ENCODE results near the gene TMEM271. TPM values are rescaled to one million over a fixed set of nuclear protein-coding genes. Genes with fewer than 3 reads are reported as not detected.
"Not testable (repeated sequence)": the region's sequence is repeated elsewhere in the genome, so short reads cannot be mapped to it uniquely, and the experiment has no call there.

Gene TMEM271
- total and polyA plus RNA-seq, 2 donors (not counting 3 experiments of a cell fraction or from before 2014, with no cell fraction given), result not detected

DNA sequence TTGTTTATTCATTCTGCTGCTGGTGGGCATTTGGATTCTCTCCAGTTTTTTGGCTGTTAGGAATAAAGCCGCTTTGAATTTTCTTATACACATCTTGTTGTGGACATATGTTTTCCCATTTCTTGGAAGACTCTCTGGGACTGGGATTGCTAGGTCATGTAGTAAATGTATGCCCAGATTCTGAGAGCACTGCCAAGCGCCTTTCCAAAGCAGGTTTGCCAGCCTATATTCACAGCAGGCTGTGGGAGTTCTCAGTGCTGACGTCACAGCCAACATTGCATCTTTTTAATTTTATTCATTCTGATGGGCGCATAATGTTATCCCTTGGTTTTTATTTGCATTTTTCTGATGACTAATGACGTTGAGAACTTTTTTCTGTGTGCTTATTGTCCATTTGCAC, 24.1 kb downstream of the TMEM271 start:
- Histone ChIP-seq H3K79me2 (ENCODE audit: control insufficient read depth, insufficient read depth, low read length) (no peaks in the 10 kb centered on the region), H3K27ac (ENCODE audit: insufficient read depth, low read depth, low read length) (no peak overlapping the region), H4K20me1 (replicated peaks; ENCODE audit: control insufficient read depth, extremely low read depth, insufficient read depth, low read length) (no peaks in the 10 kb centered on the region), H3K4me1 (ENCODE audit: control insufficient read depth, extremely low read depth, insufficient read depth, low read length) (no peaks in the 10 kb centered on the region), H3K27me3 (ENCODE audit: control insufficient read depth in 2 of 2, insufficient read depth in 2 of 2, low read length in 2 of 2) (no peaks in the 10 kb centered on the region), H3K9me1 (replicated peaks; ENCODE audit: control insufficient read depth, extremely low read depth, insufficient read depth, low read length) (no peaks in the 10 kb centered on the region), H3K9ac (replicated peaks; ENCODE audit: extremely low read depth, insufficient read depth, low read length) (no peak overlapping the region), H3K9me3 (replicated peaks; ENCODE audit: control insufficient read depth, insufficient read depth, low read length) (no peaks in the 10 kb centered on the region), H2AFZ (ENCODE audit: low read depth, low read length) (no peak overlapping the region), H3K4me3 (replicated peaks in 1 of 3; ENCODE audit: insufficient read depth in 1 of 3, low read depth in 1 of 3, low read length in 3 of 3) (no peak overlapping the region), H3K36me3 (ENCODE audit: control insufficient read depth in 2 of 2, extremely low read depth in 1 of 2, insufficient read depth in 2 of 2, low read length in 2 of 2) (no peaks in the 10 kb centered on the region), H3K4me2 (ENCODE audit: insufficient read depth, low read length) (no peak overlapping the region)
- ChIA-PET POLR2A (no interaction called here), CTCF (no interaction called here)
- FAIRE-seq (no peak), DNase-seq (ENCODE audit: low read depth, low spot score) (no peak)
- dilution Hi-C loops (cut with MboI; ENCODE audit: extremely low pct_ligation_motif_present, low sequenced_read_pairs), result no loop called here
- TF ChIP-seq POLR2A (IDR thresholded peaks at IDR 0.05; ENCODE audit: low read depth, low read length) (no peak), POLR2AphosphoS5 (IDR thresholded peaks at IDR 0.05; ENCODE audit: insufficient read depth, low read depth, low read length) (no peak), GATA2 (IDR thresholded peaks at IDR 0.05; ENCODE audit: insufficient read depth, insufficient read length, low read depth, low read length) (no peak), JUN (IDR thresholded peaks at IDR 0.05; ENCODE audit: borderline replicate concordance, insufficient read depth, insufficient read length, low read depth) (no peak), FOS (IDR thresholded peaks at IDR 0.05; ENCODE audit: borderline replicate concordance, insufficient read depth, low read length) (no peak), EZH2 (IDR thresholded peaks at IDR 0.05; ENCODE audit: borderline replicate concordance, low read depth, low read length, severe bottlenecking) (no peak), MYC (IDR thresholded peaks at IDR 0.05; ENCODE audit: low read depth, low read length) (no peak)
- TF ChIP-seq, protein P1, sequence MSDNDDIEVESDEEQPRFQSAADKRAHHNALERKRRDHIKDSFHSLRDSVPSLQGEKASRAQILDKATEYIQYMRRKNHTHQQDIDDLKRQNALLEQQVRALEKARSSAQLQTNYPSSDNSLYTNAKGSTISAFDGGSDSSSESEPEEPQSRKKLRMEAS (IDR thresholded peaks at IDR 0.05; ENCODE audit: insufficient read depth, insufficient read length), result no peak
- TF ChIP-seq, protein P2, sequence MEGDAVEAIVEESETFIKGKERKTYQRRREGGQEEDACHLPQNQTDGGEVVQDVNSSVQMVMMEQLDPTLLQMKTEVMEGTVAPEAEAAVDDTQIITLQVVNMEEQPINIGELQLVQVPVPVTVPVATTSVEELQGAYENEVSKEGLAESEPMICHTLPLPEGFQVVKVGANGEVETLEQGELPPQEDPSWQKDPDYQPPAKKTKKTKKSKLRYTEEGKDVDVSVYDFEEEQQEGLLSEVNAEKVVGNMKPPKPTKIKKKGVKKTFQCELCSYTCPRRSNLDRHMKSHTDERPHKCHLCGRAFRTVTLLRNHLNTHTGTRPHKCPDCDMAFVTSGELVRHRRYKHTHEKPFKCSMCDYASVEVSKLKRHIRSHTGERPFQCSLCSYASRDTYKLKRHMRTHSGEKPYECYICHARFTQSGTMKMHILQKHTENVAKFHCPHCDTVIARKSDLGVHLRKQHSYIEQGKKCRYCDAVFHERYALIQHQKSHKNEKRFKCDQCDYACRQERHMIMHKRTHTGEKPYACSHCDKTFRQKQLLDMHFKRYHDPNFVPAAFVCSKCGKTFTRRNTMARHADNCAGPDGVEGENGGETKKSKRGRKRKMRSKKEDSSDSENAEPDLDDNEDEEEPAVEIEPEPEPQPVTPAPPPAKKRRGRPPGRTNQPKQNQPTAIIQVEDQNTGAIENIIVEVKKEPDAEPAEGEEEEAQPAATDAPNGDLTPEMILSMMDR (IDR thresholded peaks at IDR 0.05; ENCODE audit: extremely low read depth in 1 of 2, insufficient read depth in 1 of 2, low read depth in 1 of 2, low read length in 2 of 2), result no peak
- BruUV-seq (replicated peaks), result no TSS peak
- intact Hi-C loops (cut with micrococcal nuclease), result no loop called here

DNA sequence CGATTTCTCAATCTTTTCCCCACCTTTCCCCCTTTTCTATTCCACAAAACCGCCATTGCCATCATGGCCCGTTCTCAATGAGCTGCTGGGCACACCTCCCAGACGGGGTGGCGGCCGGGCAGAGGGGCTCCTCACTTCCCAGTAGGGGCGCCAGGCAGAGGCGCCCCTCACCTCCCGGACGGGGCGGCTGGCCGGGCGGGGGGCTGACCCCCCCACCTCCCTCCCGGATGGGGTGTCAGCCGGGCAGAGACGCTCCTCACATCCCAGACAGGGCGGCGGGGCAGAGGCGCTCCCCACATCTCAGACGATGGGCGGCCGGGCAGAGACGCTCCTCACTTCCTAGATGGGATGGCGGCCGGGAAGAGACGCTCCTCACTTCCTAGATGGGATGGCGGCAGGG, 25.8 kb downstream of the TMEM271 start:
- H2AFZ ChIP-seq (ENCODE audit: low read depth, low read length); H3K4me3 ChIP-seq (replicated peaks in 1 of 3; ENCODE audit: insufficient read depth in 1 of 3, low read depth in 1 of 3, low read length in 3 of 3); H3K9me1 ChIP-seq (replicated peaks; ENCODE audit: control insufficient read depth, extremely low read depth, insufficient read depth, low read length); intact Hi-C loops (cut with micrococcal nuclease); dilution Hi-C loops (cut with MboI; ENCODE audit: extremely low pct_ligation_motif_present, low sequenced_read_pairs); H3K27me3 ChIP-seq (ENCODE audit: control insufficient read depth in 2 of 2, insufficient read depth in 2 of 2, low read length in 2 of 2); H3K4me2 ChIP-seq (ENCODE audit: insufficient read depth, low read length); H3K9ac ChIP-seq (replicated peaks; ENCODE audit: extremely low read depth, insufficient read depth, low read length); DNase-seq (ENCODE audit: low read depth, low spot score); H4K20me1 ChIP-seq (replicated peaks; ENCODE audit: control insufficient read depth, extremely low read depth, insufficient read depth, low read length); H3K4me1 ChIP-seq (ENCODE audit: control insufficient read depth, extremely low read depth, insufficient read depth, low read length); CTCF ChIA-PET; H3K79me2 ChIP-seq (ENCODE audit: control insufficient read depth, insufficient read depth, low read length); POLR2A ChIA-PET; BruUV-seq (replicated peaks); FAIRE-seq; H3K27ac ChIP-seq (ENCODE audit: insufficient read depth, low read depth, low read length); H3K36me3 ChIP-seq (ENCODE audit: control insufficient read depth in 2 of 2, extremely low read depth in 1 of 2, insufficient read depth in 2 of 2, low read length in 2 of 2); H3K9me3 ChIP-seq (replicated peaks; ENCODE audit: control insufficient read depth, insufficient read depth, low read length): not testable (repeated sequence)

Data from endothelial cell of umbilical vein (primary cell).